ENCODE data around the gene DCAF8.

DNA sequence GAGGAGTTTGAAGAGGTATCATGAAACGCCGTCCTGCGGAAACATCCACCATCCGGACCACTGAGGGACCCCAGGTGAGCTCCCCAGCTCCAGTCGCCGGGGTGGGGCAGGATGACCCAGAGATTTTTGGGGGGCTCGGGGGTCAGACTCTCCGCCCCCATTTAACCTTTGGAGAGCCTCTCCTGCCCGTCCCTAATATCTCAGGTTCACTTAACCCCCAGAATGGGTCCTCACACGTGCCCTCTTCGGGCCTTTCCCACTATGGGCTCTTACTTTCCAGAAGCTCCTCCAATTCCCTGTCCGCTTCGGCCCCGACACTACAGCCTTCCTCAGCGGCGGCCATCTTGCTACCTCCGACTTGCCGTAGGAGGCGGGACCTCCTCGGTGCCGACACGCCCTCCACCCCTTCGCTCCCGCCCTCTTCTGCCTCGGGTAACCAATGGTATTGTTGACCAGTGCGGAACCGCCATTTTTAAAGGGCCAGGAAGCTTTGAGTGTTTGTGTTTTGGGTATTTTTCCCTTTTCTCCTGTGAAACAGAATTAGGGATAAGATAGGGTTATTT lies 22.5 kb upstream of the DCAF8 start, which contains the start of gene PEX19:
- TF ChIP-seq POLR2A (IDR thresholded peaks at IDR 0.05) (peak; percentile 70 to 76), EP300 (IDR thresholded peaks at IDR 0.05) (no peak)
- TF ChIP-seq, protein P1, sequence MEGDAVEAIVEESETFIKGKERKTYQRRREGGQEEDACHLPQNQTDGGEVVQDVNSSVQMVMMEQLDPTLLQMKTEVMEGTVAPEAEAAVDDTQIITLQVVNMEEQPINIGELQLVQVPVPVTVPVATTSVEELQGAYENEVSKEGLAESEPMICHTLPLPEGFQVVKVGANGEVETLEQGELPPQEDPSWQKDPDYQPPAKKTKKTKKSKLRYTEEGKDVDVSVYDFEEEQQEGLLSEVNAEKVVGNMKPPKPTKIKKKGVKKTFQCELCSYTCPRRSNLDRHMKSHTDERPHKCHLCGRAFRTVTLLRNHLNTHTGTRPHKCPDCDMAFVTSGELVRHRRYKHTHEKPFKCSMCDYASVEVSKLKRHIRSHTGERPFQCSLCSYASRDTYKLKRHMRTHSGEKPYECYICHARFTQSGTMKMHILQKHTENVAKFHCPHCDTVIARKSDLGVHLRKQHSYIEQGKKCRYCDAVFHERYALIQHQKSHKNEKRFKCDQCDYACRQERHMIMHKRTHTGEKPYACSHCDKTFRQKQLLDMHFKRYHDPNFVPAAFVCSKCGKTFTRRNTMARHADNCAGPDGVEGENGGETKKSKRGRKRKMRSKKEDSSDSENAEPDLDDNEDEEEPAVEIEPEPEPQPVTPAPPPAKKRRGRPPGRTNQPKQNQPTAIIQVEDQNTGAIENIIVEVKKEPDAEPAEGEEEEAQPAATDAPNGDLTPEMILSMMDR (IDR thresholded peaks at IDR 0.05) = no peak
